Glomerular visceral epithelial cell (primary cell): ENCODE results near the gene ZNF410.

Experiments used
- DNase-seq: peaks from one replicate; pipeline ENCODE4 v3.0.0-alpha.2; 2016; ENCODE audit errors: extremely low spot score

The ZNF410 gene

DNA sequence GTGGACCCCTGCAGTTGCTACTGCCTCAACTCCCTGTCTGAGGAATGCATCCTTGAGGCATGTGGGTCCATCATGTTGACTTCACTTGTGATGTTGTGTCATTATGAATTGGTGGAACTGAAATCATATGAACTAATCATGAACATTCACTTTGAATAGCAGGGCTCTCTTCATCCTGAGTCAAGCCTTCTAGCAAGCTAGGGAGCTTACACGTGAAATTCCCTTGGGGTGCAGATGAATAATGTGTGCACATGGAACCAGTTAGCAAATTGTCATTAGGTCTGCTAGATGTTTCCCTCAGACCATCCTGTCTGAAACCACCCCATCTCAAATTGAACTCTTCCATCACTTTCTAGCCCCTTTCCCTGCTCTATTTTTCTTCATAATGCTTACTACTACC, 67.1 kb downstream of the ZNF410 start:
- DNase-seq, result no peak

DNA sequence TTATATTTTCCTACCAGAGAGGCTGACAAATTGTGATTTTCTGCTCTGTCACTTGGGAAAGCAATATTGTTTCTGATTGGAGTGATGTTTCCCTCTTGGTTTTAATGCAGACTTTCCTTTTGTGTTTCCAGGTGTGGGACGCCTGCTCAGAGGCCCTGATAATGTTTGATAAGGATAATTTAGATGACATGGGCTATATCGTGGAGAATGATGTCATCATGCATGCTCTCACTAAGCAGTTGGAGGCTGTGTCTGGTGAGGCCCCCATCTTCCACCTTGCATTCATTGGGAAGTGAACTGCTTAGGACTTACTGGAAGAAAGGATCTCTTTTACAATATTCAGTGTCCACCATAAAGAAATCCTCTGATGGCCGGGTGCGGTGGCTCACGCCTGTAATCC, 69.0 kb downstream of the ZNF410 start:
- DNase-seq, result no peak

DNA sequence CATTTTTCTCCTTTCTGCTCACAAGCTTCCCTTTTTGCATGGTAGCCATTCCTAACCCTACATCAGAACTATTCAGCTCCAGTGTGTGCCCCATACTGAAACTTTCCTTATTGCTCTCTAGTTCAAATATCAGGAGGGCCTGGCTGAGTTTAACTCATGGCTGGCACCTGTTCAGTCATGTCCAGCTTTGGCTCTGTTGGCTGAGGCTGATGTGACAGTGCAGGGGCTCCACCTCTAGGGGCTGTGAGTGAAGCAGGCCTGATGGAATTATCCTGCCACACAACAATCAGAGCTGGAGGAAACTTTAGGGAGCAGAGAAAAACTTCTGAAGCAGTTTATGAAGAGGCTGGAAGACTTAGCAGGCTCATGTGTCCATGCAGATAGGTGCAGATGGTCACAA, 71.9 kb downstream of the ZNF410 start:
- DNase-seq, result no peak

DNA sequence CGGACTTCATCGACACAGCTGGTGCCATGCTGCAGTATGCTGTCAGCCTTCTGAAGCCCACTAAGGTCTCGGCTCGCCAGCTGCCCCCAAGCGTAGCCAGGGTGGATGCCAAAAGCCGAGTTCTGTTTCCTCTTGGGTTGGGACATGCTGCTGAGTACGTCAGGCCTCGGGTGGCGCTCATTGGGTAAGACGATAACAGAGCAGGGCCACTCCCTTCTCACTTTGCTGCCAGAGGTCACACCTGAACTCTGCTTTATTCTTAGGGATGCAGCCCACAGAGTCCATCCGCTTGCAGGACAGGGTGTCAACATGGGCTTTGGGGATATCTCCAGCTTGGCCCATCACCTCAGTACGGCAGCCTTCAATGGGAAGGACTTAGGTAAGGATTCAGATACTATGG, 74.5 kb downstream of the ZNF410 start:
- no peak for DNase-seq

DNA sequence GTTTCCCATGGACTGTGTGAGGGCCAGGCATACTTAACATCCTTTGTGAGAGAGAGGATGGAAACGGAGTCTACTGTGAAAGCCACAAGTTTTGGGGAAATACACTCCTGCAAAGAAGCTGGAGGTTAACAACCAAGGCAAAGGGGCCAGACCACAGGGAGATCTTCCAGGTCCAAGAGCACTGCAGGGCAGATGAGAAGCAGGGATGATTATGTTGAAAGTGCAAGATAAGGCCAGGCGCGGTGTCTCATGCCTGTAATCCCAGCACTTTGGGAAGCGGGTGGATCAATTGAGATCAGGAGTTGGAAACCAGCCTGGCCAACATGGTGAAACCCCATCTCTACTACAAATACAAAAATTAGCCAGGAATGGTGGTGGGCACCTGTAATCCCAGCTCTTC, 78.6 kb downstream of the ZNF410 start:
- DNase-seq, result no peak

DNA sequence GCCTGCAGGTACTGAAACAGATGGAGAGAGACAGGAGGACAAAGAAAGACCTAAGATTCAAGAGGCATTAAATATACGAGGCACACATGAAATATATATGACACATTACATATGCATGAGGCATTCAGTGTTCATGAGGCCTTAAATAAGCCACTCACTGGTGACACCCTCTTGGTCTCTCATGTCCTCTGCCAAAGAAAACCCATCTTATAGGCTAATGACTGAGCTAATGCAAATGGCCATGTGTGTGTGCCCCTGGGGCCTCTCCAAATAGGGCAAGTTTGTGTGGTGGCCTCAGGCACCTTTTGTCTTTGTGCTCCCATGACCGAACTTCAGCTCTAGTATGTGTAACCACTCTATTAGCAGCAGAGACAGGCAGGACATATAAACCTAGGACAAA, 82.2 kb downstream of the ZNF410 start:
- no peak for DNase-seq

DNA sequence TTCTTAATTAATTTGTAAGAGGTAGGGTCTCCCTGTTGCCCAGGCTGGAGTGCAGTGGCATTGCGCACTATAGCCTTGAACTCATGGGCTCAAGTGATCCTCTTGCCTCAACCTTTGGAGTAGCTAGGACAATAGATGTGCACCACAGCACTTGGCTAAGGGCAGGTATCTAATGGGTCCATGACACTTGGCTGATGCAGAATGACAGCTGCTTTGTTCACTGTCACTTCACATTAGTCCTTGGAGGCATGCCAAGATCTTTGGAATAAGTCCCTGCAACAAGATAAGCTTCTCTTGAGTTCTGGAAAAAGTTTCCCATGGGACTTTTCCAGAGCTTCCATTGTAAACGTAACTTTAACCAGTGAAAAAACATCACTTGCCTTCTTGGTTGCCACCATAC, 86.8 kb downstream of the ZNF410 start:
- DNase-seq, result no peak

DNA sequence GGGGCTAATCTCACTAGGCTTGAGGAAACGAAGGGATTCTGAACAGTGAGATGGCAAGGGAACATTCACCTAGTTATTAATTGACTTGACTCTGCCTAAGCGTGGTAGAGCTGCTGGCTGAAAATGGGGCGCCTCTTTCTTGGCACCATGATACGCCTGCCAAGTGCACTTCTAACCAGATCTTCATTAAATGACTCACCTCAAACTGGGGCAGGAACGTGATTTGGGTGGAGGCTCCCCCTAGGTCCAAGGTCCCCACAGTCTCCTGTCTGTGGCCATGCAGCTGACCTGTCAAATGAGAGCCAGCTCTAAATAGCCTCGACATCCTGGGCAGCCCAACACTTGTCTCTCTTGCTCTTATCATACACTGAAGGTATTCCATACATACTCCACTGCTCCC, 89.5 kb downstream of the ZNF410 start:
- peak; percentile 9 for DNase-seq

DNA sequence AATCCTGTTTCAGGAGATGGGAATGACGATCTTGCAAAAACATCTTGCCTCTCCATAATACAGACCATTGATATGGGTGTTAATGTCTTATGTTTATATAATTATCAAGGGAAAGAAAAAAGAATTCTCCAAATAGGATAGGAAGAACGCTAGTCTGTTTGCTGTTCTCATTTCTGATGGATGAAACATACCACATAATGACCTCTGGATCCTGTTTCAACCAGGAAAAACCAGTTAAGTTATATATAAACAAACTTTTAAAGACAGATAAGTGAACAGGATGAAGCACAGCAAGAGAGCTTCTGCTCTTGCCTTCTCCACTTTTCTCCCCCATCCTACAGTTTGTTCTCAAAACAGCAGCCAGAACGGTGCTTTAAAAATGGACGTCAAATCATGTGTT, 91.2 kb downstream of the ZNF410 start:
- DNase-seq, result no peak
